ENCODE results near the gene LRRC72.

- no peak for TF ChIP-seq EZH2 (IDR thresholded peaks at IDR 0.05; ENCODE audit: low read depth, unreplicated experiment)
- no peak for TF ChIP-seq CTCF (conservative IDR thresholded peaks at IDR 0.05; ENCODE audit: low read depth in 2 of 2)
- TF ChIP-seq POLR2AphosphoS5 (IDR thresholded peaks at IDR 0.05; ENCODE audit: low read depth) = no peak
- TF ChIP-seq EZH2phosphoT487 (IDR thresholded peaks at IDR 0.05; ENCODE audit: unreplicated experiment) = no peak
- TF ChIP-seq REST (IDR thresholded peaks at IDR 0.05; ENCODE audit: unreplicated experiment) = no peak
- TF ChIP-seq STAT1 (IDR thresholded peaks at IDR 0.05; ENCODE audit: unreplicated experiment) = no peak
- TF ChIP-seq CREB1 (CRISPR knock-in tag; IDR thresholded peaks at IDR 0.05; ENCODE audit: low read depth) = no peak
- no peak for TF ChIP-seq ETS1 (IDR thresholded peaks at IDR 0.05)
Measured at GRCh38 chr7:16515785-16516685, 10.6 kb upstream of the LRRC72 start.
